ENCODE data around the gene PHLPP1.
"Not testable (repeated sequence)": the region's sequence is repeated elsewhere in the genome, so short reads cannot be mapped to it uniquely, and the experiment has no call there.

Gene PHLPP1

GRCh38 chr18:62894681-62895390 lies 179.5 kb downstream of the PHLPP1 start:
- DNase-seq (ENCODE audit: low read depth), result no peak

GRCh38 chr18:62897153-62897552 lies 181.8 kb downstream of the PHLPP1 start:
- DNase-seq (ENCODE audit: low read depth), result no peak

- no peak for DNase-seq (ENCODE audit: low read depth)
Observed at GRCh38 chr18:62898359-62898758, 183.0 kb downstream of the PHLPP1 start.

GRCh38 chr18:62899534-62899933 lies 184.2 kb downstream of the PHLPP1 start:
- no peak for DNase-seq (ENCODE audit: low read depth)

- DNase-seq (ENCODE audit: low read depth), result no peak
Observed at GRCh38 chr18:62900132-62900883, 185.0 kb downstream of the PHLPP1 start.

GRCh38 chr18:62902776-62903175 lies 187.4 kb downstream of the PHLPP1 start:
- DNase-seq (ENCODE audit: low read depth), result no peak

GRCh38 chr18:62904396-62905285 lies 189.3 kb downstream of the PHLPP1 start:
- no peak for DNase-seq (ENCODE audit: low read depth)

- DNase-seq (ENCODE audit: low read depth), result no peak
Observed at GRCh38 chr18:62912885-62913284, 197.5 kb downstream of the PHLPP1 start.

GRCh38 chr18:62913824-62914223 lies 198.5 kb downstream of the PHLPP1 start:
- DNase-seq (ENCODE audit: low read depth), result not testable (repeated sequence)

- no peak for DNase-seq (ENCODE audit: low read depth)
Observed at GRCh38 chr18:62914871-62915392, 199.6 kb downstream of the PHLPP1 start.

GRCh38 chr18:62918361-62918760 lies 203.0 kb downstream of the PHLPP1 start:
- no peak for DNase-seq (ENCODE audit: low read depth)

GRCh38 chr18:62919109-62919838 lies 203.9 kb downstream of the PHLPP1 start:
- DNase-seq (ENCODE audit: low read depth), result no peak

GRCh38 chr18:62925031-62925688 lies 209.8 kb downstream of the PHLPP1 start:
- no peak for DNase-seq (ENCODE audit: low read depth)

- DNase-seq (ENCODE audit: low read depth), result no peak
Observed at GRCh38 chr18:62928326-62928725, 213.0 kb downstream of the PHLPP1 start.

GRCh38 chr18:62933261-62933887 lies 218.0 kb downstream of the PHLPP1 start:
- DNase-seq (ENCODE audit: low read depth), result no peak

- DNase-seq (ENCODE audit: low read depth), result no peak
Observed at GRCh38 chr18:62935994-62936393, 220.7 kb downstream of the PHLPP1 start.

- no peak for DNase-seq (ENCODE audit: low read depth)
Observed at GRCh38 chr18:62937065-62937464, 221.7 kb downstream of the PHLPP1 start.

GRCh38 chr18:62938006-62938405 lies 222.7 kb downstream of the PHLPP1 start:
- no peak for DNase-seq (ENCODE audit: low read depth)

GRCh38 chr18:62938487-62938886 lies 223.1 kb downstream of the PHLPP1 start:
- no peak for DNase-seq (ENCODE audit: low read depth)

- DNase-seq (ENCODE audit: low read depth), result no peak
Observed at GRCh38 chr18:62939433-62939832, 224.1 kb downstream of the PHLPP1 start.

GRCh38 chr18:62939926-62940325 lies 224.6 kb downstream of the PHLPP1 start:
- no peak for DNase-seq (ENCODE audit: low read depth)
